NCI-H526 (cell line): ENCODE measurements around the gene EGFR.
"Not testable (repeated sequence)": the region's sequence is repeated elsewhere in the genome, so short reads cannot be mapped to it uniquely, and the experiment has no call there.

ENCODE experiments used
- DNase-seq, 2 experiments: peaks; one replicate each; lab custom pipeline; 2025; lab: John Stamatoyannopoulos, UW

The EGFR gene

GRCh38 chr7:55013851-55014250 is 5.0 kb upstream of the EGFR start:
- DNase-seq: no peak

GRCh38 chr7:55016061-55016745 is 2.6 kb upstream of the EGFR start:
- DNase-seq: no peak

GRCh38 chr7:55016746-55017090 is 2.1 kb upstream of the EGFR start:
- DNase-seq: no peak

GRCh38 chr7:55017841-55018240 is 976 bp upstream of the EGFR start:
- DNase-seq: no peak

- DNase-seq: peak in 1 of 2 experiments; percentile 18
These were observed 424 bp downstream of the EGFR start for GRCh38 chr7:55019191-55019690.

GRCh38 chr7:55019691-55020465 is 1.1 kb downstream of the EGFR start:
- peak in 1 of 2 experiments; percentile 23 for DNase-seq

- no peak for DNase-seq
These were observed 1.7 kb downstream of the EGFR start for GRCh38 chr7:55020466-55020871.

- DNase-seq: no peak
These were observed 2.2 kb downstream of the EGFR start for GRCh38 chr7:55021053-55021452.

- no peak for DNase-seq
These were observed 3.5 kb downstream of the EGFR start for GRCh38 chr7:55022002-55022985.

GRCh38 chr7:55023841-55024505 is 5.2 kb downstream of the EGFR start:
- no peak for DNase-seq

- no peak for DNase-seq
These were observed 6.0 kb downstream of the EGFR start for GRCh38 chr7:55024776-55025175.

GRCh38 chr7:55026086-55026790 is 7.4 kb downstream of the EGFR start:
- DNase-seq: no peak

- no peak for DNase-seq
These were observed 8.2 kb downstream of the EGFR start for GRCh38 chr7:55026867-55027490.

- DNase-seq: no peak
These were observed 9.2 kb downstream of the EGFR start for GRCh38 chr7:55028011-55028410.

GRCh38 chr7:55030314-55030713 is 11.5 kb downstream of the EGFR start:
- DNase-seq: no peak

GRCh38 chr7:55031075-55031474 is 12.3 kb downstream of the EGFR start:
- no peak for DNase-seq

- DNase-seq: no peak
These were observed 13.4 kb downstream of the EGFR start for GRCh38 chr7:55032069-55032699.

- DNase-seq: no peak
These were observed 14.5 kb downstream of the EGFR start for GRCh38 chr7:55033236-55033846.

GRCh38 chr7:55034776-55035175 is 16.0 kb downstream of the EGFR start:
- DNase-seq: no peak

- DNase-seq: not testable (repeated sequence)
These were observed 16.6 kb downstream of the EGFR start for GRCh38 chr7:55035410-55035809.
